Activated CD4-positive, CD25-positive, alpha-beta regulatory T cell treated with anti-CD3 and anti-CD28 coated beads, Interleukin-2, amount 50 U/mL, for 24 hours (primary cell): ENCODE data around the gene PLBD2.

Source experiments
- ATAC-seq, 2 donors: fragments of 150-1000 bp; cut with Tn5 transposase; one replicate each; pipeline ENCODE4 v1.10.0; 2021; ENCODE audit warnings: mild to moderate bottlenecking in 1 of 2, moderate library complexity in 1 of 2

The PLBD2 gene

DNA sequence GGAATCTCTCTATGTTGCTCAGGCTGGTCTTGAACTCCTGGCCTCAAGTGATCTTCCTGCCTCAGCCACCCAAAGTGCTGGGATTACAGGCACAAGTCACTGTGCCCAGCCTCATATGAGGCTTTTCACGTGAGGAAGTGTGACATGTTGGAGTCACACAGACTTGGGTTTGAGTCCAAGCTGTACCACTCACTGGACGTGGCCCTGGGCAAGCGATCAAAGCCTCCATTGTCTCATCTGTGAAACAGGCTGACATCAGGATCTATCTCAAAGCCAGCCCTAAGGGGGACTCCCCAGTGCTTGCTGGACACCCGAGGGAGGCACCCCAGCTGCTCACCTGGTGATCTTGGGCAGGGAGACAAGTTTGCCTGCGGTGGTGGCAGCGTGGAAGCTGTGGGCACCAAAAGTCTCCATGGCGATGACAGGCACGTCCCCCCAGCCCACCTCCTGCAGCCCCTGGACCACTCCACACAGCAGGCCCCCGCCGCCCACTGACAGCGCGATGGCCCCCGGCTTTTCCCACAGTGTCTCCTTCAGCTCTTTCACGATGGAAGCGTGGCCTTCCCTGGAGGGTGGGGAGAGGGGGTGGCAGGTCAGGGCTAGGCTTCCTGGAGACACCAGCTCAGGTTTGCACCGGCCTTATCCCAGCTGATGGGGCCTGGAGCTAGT, 38.6 kb downstream of the PLBD2 start:
- no peak for ATAC-seq

DNA sequence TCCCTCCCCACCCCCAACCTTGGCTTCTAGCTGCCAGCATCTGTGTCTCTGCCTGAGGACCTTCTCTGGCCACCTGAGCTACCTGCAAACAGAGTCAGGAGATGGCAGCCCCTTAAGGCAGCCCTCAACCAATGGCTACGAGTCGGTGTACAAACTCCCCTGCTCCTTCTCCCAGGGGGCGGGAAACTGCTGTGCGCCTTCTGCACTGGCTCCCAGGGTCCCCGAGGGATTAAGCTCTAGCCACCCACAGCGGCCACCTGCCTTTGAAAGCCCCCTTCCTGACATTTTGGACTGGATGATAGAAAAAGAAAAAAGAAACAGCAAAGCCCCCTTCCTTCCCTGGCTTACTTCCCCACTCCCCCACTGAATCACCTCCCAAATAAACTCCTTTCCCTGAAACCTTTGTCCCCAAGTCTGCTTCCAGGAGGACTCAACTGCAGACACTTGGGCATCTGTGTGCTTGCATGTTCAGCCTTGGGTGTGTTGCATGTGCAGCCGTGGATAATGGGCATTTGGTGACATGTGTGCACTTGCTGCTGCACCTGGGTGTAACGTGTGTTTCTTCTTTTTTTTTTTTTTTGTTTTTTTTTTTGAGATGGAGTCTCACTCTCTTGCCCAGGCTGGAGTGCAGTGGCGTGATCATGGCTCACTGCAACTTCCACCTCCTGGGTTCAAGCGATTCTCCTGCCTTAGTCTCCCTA, 39.3 kb downstream of the PLBD2 start:
- no peak for ATAC-seq

GRCh38 chr12:113398346-113399290, 40.2 kb downstream of the PLBD2 start:
- ATAC-seq, result no peak

- no peak for ATAC-seq
Measured at GRCh38 chr12:113399490-113399889, 41.1 kb downstream of the PLBD2 start.

DNA sequence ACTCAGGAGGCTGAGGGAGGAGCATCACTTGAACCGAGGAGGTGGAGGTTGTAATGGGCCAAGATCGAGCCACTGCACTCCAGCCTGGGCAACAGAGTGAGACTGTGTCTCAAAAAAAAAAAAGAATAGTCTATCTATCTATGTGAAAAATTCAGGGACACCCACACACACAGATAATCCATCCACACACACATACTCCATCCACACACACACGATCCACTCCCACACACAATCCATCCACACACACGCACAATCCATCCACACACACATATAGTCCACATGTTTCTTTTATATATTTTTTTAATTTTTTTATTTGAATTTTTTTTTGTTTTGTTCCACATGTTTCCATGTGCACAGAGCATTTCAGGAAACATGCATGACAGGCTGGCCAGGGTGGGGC, 42.0 kb downstream of the PLBD2 start:
- ATAC-seq, result no peak

DNA sequence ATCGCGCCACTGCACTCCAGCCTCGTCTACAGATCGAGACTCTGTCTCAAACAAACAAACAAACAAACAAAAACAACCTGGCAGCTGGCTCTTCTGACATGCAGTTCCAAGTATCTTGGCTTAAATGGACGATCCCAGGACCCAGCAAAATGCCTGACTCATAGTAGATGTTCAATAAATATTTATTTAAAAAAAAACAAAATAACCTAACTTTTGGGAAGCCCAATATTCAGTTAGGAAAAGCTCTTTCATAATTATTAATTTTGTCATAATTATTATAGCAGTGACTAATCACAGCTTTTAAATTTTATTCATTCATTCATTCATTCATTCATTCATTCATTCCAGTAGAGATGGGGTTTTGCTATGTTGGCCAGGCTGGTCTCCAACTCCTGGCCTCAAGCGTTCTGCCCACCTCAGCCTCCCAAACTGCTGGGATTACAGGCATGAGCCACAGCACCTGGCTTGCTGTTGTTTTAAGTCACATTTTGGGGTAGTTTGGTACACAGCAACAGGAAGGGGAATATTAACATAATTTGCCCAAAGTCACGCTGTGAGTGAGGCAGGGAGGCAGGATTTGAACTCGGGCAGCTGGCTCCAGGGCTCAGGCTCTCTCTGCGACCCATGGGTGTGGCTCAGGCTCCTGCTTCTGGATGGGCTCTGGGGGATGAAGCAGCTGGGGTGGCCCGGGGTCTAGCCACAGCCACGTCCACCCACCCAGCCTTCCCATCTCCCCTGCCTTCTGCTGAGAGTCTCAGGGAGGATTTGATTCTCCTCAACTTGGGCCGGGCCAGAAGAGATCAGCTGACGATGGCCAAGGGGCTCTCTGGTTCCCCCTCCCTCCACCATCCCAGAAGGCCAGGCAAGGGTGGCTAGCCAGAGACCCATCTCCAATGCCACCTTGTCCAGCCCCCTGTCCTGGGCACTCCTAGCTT, 42.9 kb downstream of the PLBD2 start:
- ATAC-seq, result no peak

GRCh38 chr12:113402586-113403260, 44.3 kb downstream of the PLBD2 start:
- no peak for ATAC-seq

GRCh38 chr12:113403435-113404415, 45.3 kb downstream of the PLBD2 start, which contains the start of gene SDS:
Gene SDS (minus strand): TSS chr12:113403887. CDS start chr12:113399708, 4,179 bp downstream.
- no peak for ATAC-seq

DNA sequence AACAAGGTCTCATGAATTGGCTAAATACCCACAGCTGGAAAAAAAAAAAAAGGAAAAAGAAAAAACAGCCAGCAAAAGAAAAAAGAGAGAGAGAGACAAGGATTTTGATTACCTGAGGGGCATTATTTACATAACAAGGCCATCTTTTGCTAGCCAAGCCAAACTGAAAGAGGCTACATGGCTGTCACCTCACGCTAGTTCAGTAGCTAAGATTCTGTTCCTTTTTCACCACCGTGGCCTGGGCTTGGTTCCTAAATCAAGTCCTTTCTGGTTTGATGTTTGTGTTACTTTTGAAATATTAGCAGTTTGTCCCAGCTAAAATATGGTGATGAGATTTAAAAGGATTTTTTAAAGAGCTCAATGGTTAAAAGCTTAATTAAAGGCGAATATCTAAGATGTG, 47.3 kb downstream of the PLBD2 start:
- no peak for ATAC-seq

DNA sequence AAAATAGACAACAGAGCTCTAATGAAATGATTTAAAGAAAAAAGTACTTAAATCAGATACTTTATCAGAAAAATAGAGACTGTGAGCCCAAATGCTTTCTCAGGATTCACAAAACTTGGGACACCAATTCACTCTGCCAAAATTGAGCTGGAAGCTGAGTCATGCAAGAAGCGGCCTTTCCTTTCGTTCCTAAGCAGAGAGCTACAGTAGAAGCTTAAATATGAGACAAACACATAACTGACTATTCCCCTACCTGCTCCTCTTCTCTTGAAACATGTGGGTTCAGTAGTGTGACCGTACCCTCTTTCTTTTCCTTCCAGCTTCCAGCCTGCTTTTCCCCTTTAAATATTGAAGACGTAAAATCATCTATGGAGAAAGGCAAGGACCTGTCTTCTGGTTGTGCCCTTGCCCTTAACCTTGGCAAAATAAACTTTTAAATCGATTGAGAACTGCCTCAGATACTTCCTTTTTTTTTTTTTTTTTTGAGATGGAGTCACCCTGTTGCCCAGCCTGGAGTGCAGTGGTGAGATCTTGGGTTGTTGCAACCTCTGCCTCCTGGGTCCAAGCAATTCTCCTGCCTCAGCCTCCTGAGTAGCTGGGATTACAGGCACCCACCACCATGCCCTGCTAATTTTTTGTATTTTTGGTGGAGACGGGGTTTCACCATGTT, 49.7 kb downstream of the PLBD2 start:
- no peak for ATAC-seq

DNA sequence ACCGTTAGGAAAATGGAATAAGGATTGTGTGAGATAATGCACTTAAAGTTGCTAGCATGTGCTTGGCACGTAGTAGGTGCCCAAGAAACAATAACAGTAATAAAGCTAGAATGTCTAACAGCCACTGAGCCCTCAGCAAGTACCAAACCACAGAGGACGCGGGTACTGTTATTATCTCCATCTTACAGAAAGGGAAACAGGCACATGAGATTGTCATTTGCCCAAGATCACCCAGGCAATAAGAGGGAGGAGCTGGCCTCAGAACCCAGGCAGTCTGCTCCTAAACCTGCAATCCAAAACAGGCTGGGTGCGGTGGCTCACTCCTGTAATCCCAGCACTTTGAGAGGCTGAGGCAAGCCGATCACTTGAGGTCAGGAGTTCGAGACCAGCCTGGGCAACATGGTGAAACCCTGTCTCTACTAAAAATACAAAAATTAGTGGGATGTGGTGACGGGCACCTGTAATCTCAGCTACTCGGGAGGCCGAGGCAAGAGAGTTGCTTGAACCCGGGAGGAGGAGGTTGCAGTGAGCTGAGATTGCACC, 50.4 kb downstream of the PLBD2 start:
- no peak for ATAC-seq

GRCh38 chr12:113409462-113410124, 51.2 kb downstream of the PLBD2 start:
- ATAC-seq, result no peak

DNA sequence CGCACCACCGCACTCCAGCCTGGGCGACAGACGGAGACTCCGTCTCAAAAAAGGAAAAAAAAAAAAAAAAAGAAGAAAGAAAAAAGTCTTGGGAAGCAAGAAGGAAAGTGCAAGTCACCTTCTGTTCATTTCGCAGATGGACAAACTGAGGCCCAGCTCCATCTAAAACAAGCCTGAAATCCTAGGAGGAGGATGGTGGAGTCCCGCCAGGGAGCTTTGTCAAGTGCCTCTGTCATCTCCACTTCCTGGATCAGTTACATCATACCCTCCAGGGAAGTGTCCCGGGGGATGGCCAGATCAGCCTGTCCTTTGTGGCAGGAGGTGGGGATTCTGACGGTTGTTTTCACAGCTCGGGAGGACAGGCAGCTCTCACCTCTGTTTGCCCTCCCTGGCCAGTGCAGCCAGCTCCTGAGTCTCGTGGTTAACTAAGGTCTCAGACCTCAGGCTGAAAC, 55.1 kb downstream of the PLBD2 start:
- no peak for ATAC-seq

- no peak for ATAC-seq
Measured at GRCh38 chr12:113414519-113415038, 56.2 kb downstream of the PLBD2 start.

GRCh38 chr12:113416091-113416754, 57.8 kb downstream of the PLBD2 start:
- ATAC-seq, result no peak

GRCh38 chr12:113418213-113418879, 60.0 kb downstream of the PLBD2 start:
- ATAC-seq, result no peak

DNA sequence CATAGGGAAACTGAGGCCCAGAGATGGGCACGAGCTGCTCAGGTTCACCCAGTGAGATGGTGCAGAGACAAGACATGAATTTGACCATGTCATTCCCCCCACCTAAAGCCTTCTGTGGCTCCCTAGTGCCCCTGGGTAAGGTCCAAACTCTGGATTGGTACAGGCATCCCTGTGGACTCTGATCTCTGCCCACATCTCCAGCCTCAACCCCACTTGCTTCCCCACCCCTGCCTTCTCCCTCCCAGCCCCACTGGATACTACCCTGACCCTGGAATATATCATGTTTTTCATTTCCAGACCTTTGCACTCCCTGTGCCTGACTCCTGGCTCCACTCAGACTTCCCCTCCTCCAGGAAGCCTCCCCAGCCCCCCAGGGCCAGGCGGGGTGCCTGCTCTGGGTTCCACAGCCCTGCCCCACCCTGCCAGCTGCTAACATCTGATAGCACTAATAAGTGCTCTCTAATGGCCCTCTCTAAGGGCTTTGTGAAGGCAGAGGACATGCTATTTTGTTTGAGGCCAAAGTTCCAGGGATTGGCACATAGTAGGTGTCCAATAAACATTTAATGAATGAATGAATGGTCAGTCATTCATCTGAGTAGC, 62.7 kb downstream of the PLBD2 start:
- ATAC-seq, result no peak
